GM21619 (cell line): ENCODE data around the gene ESM1.
"Not testable (repeated sequence)": the region's sequence is repeated elsewhere in the genome, so short reads cannot be mapped to it uniquely, and the experiment has no call there.

ENCODE experiments used
- ATAC-seq: cut with Tn5 transposase; IDR thresholded peaks from one replicate; pipeline ENCODE4 v1.9.1; 2021; ENCODE audit not compliant: unreplicated experiment

The ESM1 gene, protein sequence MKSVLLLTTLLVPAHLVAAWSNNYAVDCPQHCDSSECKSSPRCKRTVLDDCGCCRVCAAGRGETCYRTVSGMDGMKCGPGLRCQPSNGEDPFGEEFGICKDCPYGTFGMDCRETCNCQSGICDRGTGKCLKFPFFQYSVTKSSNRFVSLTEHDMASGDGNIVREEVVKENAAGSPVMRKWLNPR

DNA sequence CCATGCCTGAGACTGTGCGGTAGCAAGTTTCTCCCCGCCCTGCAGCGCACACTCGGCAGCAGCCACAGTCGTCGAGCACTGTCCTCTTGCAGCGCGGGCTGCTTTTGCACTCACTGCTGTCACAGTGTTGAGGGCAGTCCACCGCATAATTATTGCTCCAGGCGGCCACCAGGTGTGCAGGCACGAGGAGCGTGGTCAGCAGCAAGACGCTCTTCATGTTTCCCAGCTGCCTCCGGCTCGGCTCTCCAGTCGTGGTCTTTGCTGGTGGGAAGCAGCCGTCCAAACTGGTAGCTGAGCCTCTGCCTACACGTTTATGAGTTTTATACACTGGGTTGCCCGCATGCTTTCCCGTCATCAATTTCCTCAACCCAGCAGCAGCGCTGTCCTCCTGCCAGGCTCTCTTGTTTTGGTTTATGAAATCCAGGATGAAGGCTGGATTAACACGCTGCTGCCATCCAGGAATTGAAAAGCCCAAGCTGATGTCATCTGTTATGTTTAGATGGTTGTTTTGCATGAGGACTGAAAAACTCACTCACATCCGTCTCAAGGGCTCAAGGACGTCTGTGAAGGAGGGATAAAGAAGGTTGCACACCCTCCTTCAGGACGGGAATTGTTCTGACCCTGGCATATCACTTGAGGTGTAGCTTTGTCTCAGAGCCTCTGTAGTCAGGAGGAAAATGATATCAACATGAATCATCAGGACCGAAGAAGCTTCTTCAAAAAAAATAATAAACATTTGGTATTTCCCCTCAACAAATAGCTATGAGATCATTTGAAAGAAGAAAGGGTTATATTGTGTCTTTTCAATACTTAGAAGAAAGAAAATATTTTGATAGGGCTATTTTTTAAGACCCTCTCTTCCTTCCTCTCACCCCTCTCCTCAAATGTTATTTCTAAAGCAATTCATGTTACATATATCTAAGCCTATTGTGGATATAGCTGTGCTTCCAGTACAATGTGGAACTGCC lies at the start of gene ESM1:
Gene ESM1 (minus strand): TSS at position 293 of the 968 bp plus-strand sequence. CDS start 76 bp downstream, at position 217.
- ATAC-seq, result no peak

DNA sequence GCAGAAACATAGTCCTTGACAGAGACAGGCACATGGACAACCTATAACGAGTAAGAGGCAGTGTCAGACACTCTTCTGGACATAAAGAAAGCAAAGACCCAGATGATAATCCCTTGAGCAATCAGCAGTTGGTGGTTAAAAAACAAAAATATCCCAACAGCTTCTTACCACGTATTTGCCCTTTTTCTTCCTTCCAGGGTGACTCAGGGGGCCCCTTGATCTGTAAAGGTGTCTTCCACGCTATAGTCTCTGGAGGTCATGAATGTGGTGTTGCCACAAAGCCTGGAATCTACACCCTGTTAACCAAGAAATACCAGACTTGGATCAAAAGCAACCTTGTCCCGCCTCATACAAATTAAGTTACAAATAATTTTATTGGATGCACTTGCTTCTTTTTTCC lies 48.2 kb upstream of the ESM1 start:
- ATAC-seq, result no peak

DNA sequence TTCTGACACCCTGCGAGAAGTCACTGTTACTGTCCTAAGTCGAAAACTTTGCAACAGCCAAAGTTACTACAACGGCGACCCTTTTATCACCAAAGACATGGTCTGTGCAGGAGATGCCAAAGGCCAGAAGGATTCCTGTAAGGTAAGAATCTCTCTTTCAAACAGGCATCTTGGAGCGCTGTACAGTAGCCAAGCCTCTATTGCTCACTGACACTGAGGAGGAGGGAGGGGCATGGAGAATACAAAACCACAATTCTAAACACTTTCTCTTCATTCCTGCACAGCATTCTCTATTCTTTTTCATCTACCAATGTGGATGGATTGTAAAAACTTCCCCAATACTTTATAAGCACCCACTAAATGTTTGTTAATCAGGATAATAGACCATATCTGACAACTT lies 46.1 kb upstream of the ESM1 start:
- ATAC-seq, result no peak

DNA sequence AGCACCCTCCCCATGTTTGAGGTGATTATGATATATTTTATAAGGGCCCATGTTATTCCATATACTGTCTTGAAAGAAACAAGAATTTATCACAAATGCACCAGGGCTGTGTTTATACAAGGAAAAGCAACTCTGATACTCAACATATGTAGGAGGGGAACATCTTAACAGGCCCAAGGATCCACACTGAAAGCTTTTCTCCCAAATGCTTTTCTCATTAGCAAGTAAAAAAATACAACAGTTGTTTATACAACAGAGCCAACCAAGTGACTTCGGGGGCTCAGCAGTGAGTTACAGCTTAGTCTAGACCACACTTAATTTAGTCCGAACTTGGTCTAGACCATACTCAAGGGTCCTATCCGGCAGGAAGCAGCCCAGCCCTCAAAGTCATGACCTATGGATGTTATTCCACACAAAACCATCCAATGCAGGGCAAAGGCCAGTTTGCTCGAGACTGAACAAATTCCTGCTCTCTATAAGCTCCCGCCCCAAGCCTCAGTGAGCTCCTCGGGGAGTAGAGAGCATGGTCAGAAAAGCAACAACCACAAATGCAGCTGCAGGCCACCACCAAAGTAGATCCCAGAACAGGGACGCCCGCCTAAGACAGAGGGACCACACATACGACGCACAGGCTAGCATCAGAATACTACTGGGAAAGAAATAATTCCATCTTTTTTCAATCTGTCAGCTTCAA lies 45.4 kb upstream of the ESM1 start:
- no peak for ATAC-seq

DNA sequence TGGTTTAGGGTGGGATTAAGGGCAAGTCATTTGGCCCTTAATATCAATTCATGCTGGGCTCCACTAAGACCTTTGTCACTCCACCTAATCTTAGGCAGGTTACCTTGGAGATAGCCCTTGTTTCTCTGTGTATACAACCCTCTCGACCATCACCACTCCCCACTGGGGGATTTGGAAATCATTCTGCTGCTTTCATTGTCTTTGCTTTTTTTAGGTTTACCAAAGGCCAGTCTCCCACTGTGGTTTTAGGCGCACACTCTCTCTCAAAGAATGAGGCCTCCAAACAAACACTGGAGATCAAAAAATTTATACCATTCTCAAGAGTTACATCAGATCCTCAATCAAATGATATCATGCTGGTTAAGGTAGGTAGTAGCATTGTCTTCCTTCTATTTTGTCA lies 44.8 kb upstream of the ESM1 start:
- no peak for ATAC-seq

DNA sequence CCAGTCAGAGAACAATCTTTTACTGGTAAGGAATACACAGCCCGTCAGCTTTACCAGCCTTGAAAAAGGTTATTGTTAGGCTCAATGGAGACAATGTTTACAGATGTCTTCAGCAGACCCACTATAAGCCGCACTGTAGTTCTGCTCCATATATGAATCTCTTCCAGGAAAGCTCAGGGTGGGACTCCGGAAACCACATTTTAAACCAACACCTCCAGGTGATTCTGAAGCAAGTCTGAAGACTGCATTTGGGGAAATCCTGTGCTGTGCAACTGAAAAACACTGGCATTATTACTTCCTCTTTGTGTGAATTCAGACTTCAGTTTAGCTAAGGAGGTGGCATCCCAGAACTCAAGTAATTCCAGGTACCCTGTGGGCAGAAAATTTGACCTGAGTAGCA lies 42.2 kb upstream of the ESM1 start:
- no peak for ATAC-seq

DNA sequence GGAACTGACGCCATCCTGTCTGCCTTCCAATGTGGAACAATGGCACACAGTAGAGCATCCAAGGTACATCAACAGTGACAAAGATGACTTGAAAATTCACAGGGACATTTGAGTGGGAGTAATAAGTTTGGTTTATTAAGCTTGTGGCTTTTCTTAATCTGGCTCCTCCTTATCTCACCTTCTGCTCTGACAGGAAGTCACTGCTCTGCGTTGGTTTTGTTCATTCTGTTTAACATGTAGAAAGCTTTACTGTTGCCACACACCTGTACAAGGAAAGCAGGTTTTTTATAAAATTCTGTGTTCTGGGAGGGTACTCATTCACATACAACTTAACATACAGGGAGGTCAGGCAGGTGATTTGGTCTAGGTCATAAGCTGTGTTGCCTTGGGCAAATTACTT lies 37.1 kb upstream of the ESM1 start:
- no peak for ATAC-seq

DNA sequence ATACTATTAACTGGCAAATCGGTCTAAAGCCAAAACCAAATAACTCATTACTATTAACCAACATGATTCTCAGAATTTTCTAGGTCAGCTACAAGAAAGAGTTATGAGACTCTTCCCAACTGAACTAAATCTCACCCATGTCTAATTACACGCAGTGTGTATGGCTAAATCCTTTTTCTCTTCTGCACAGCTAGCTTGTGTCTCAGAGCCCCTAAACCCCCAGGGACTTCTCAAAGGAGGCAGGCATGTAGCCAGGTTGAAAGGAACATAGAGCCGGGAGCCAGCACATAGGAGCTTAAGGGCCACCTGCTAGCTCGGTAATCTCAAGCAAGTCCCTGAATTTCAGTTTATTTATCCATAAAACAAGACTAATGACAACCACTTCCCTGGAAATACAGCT lies 36.4 kb upstream of the ESM1 start:
- ATAC-seq, result no peak

DNA sequence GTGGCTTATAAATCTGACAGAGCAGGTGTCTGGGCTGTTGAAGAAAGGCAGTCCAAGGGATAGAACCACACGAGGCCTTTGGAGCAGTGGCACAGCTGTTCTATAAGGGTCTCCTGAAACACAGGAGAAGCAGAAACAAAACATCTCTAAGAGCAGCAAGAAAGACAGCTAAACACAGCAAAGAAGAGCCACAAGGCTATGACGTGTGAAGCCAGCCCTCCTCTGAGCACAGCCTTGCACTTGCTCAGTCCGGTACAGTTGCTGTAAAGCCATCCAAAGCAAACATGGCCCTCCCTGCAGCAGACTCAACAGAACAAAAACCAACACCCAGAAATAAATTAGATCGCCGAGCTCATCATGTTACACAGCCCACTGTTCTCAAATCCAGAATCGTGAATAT lies 36.0 kb upstream of the ESM1 start:
- ATAC-seq, result no peak

DNA sequence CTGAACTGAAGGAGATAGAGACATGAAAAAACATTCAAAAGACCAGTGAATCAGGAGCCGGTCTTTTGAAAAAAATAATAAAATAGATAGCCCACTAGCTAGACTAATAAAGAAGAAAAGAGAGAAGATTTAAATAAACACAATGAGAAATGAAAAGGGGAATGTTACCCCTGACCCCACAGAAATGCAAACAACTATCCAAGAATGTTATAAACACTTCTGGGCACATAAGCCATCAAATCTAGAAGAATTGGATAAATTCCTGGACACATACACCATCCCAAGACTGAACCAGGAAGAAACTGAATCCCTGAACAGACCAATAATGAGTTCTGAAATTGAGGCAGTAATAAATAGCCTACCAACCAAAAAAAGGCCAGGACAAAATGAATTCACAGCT lies 24.8 kb upstream of the ESM1 start:
- not testable (repeated sequence) for ATAC-seq

DNA sequence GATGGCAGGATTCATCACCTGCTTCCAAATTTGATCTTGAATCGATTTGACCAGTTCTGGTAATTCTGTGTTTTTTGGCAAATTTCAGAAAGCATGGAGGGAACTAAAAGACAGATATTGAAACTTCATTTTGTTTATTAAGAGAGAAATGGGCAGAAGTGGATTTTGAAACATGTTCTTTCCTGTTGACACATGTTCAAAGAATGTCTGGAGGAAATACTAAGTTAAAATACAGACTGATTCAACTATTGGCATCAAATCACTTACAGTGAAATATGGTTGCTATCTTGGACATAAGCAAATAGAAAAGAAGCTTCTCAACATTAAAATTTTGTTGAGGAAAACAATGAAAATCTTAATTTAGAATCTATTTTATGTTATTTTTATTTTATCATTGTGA lies 19.3 kb upstream of the ESM1 start:
- ATAC-seq, result no peak

DNA sequence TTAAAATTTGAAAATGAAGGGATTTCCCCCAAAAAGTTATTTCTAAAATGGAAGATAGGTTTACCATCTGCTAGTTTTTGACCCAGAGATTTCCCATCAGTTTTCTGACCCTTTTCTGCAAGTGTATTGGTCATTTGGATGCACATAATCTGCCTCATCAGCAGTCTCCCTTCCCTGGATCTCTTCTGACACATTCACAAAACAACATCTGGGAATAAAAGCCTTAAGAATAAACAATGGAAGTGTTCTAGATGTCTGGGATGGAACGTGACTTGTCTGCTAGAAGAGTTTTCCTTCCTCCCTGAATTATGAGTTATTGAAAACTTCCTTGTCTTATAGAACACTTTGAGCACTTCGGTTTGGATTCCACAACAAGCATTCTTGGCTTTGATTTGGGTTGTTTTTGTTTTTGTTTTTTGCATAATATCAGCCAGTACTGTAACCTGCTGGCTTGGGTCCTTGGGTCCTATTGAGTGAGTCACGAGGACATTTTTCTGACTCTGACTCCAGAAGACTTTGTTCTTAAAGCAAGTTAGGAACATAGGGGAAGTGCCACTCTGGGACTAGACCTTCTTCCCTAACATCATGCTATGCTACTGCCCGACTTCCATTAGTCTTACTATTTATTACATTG lies 18.2 kb upstream of the ESM1 start:
- ATAC-seq, result no peak

DNA sequence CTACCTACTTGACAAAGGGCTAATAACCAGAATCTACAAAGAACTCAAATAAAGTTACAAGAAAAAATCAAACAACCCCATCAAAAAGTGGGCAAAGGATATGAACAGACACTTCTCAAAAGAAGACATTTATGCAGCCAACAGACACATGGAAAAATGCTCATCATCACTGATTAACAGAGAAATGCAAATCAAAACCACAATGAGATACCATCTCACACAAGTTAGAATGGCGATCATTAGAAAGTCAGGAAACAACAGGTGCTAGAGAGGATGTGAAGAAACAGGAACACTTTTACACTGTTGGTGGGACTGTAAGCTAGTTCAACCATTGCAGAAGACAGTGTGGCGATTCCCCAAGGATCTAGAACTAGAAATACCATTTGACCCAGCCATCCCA lies 16.8 kb upstream of the ESM1 start:
- ATAC-seq, result not testable (repeated sequence)

DNA sequence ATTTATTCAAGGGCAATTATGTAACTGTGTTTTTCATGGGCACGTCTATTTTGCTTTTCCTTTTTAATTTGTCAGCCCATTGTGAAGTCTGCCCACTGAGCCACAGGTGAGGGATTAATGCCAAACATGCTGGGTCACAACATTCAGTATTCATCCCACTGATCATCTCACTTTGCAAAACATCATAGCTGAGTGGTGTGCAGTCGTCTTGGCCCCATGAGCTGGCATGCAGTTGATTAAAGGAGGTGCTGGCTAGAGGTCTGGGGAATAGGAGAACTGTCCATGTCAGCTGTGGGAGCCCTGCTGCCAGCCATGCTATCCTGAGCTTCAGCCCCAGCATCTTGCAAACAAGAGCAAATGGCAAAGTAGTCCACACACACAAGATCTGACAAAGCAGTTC lies 11.7 kb upstream of the ESM1 start:
- ATAC-seq, result no peak

DNA sequence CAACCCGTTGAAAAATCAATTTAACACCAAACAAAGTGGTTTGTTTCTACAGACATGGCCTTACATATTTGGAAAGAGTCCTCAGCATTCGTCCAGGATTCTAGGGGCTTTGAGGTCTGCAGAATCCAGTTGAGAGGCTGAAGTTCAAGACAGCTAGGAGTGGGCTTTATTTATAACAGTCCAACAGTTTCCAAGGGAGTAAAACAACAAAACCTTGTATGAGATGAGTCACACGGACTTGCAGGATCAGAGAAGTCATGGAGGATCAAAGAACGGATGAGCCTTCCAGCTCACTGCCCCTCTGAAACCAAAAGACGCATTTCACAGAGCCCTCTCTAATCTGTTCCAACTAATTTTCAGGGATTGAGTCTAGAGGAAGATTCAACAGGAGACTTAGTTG lies 11.1 kb upstream of the ESM1 start:
- no peak for ATAC-seq

DNA sequence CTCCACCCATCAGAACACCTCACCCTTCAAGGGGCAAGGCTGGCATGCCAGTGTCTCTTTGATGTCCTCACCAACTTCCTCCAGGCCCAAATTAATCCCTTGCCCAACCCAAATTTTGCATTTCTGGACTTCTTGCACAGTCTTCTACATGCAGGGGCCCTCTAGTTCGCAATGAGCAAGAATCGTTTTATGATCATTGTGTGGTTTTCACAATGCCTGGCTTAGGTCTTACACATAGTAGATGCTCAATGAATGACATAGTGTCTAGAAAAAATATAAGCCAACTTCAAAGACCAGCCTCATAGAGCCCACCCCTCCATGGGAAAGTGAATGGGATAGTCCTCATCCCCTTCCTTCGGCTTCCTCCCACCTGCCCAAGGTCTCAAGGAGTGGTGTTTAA lies 9.8 kb upstream of the ESM1 start:
- ATAC-seq, result no peak

DNA sequence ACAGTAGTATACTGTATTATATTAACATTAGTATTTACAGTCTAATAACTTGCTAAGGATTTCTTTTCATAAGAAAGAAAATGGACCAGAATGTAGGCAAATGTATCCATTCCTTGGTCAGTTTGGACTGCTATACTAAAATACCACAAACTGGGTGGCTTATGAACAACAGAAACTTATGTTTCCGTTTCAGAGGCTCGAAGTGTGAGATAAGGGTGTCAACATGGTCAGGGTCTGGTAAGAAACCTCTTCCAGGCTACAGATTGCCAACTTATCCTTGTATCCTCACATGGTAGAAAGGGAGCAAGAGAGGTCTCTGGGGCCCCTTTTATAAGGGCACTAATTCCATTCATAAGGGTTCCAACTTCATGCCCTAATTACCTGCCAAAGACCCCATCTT lies 9.2 kb upstream of the ESM1 start:
- no peak for ATAC-seq

DNA sequence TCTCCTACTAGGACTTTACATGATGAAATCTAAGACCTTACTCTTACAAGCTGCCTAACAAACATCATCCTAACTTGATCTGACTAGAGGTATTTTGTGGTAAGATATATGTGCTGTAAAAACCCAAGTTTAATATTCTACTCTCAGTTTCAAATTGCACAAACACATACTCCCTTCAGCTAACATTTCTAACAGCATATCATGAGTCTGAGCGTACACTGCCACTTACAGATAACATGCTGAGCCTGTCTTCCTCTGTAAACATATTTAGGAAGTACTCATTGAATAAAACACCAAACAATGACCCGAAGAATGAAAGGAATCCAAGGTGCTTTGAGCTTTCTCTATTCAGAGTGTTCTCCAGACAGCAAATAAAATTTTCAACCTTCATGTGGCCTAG lies 7.9 kb upstream of the ESM1 start:
- ATAC-seq, result no peak

DNA sequence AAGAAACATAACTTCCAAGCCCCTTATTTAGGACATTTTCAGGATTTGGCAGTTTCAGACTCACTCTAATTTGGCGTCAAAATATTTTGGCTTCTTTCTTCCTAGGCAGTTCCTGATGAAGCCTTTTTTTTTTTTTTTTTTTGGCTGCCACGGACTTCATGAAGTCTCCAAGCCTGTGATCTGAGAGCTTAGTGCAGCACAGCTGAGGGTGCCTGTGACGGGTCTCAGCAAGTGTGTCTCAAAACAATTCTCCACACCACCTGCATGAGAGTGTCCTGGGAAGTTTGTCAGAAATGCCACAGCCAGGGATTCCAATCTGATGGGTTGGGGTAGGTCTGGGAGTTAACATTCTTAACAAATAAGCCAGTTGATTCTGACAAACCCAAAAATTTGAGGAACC lies 6.0 kb upstream of the ESM1 start:
- no peak for ATAC-seq

DNA sequence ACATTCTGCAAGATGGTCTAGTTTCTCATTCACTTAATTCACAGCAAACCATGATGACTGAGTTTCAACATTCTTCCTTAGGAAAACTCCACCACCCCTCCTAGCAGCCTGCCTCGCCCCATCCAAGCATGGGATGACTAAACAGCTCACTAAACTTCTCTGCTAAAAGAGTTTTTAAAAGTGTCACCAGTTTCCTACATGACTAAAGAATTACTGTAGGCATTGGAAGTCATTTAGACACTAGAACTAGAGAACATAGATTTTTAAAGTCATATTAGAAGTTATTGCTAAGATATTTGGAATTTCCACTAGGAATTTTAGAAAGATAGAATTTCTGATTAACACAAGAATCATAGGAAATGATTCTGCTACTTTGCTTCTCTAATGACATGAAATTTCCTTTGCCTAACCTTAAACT lies 5.5 kb upstream of the ESM1 start:
- no peak for ATAC-seq

DNA sequence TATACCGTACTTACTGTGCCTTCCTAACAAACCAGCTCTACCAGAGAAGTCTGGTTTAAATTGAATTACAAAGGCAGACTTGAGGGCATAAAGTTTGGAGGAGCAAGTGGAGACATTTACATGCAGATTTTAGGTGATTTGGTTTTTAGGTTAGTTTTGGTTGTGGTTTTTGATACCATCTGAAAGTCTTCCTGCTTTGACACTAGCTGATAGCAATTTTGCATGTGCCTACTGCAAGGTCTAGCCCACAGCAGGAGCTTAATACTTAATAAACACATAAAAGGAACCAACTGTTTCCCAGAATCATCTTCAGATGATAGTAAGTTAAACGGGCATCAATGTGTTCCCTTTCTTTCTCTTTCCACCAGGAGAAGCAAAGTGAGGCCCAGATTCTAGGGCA lies 3.4 kb upstream of the ESM1 start:
- no peak for ATAC-seq
